Neural progenitor cell (in vitro differentiated cells): ENCODE data around the gene SPAG7.

Experiments
- EZH2 ChIP-seq: fragments of 200-600 bp; sonication (generic); IDR thresholded peaks from 2 replicates; pipeline ENCODE4 v1.6.1; 2017; ENCODE audit warnings: antibody characterized with exemption, mild to moderate bottlenecking, moderate library complexity
- EZH2phosphoT487 ChIP-seq: fragments of 200-600 bp; sonication (generic); IDR thresholded peaks from 2 replicates; pipeline ENCODE4 v1.6.1; 2017; ENCODE audit warnings: antibody characterized with exemption
- TF ChIP-seq, protein P1 (sequence below): fragments of 200-600 bp; sonication (generic); IDR thresholded peaks from 2 replicates; pipeline ENCODE4 v1.5.1; 2017; ENCODE audit warnings: antibody characterized with exemption, mild to moderate bottlenecking

GRCh38 chr17:4999430-5000093 is 31.9 kb upstream of the SPAG7 start:
- TF ChIP-seq, protein P1, sequence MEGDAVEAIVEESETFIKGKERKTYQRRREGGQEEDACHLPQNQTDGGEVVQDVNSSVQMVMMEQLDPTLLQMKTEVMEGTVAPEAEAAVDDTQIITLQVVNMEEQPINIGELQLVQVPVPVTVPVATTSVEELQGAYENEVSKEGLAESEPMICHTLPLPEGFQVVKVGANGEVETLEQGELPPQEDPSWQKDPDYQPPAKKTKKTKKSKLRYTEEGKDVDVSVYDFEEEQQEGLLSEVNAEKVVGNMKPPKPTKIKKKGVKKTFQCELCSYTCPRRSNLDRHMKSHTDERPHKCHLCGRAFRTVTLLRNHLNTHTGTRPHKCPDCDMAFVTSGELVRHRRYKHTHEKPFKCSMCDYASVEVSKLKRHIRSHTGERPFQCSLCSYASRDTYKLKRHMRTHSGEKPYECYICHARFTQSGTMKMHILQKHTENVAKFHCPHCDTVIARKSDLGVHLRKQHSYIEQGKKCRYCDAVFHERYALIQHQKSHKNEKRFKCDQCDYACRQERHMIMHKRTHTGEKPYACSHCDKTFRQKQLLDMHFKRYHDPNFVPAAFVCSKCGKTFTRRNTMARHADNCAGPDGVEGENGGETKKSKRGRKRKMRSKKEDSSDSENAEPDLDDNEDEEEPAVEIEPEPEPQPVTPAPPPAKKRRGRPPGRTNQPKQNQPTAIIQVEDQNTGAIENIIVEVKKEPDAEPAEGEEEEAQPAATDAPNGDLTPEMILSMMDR, result no peak
- TF ChIP-seq EZH2 (no peak), EZH2phosphoT487 (no peak)
